GM10266 (cell line): Measurements from ENCODE around the gene MYH2.

Experiments used
- DNase-seq: peaks from one replicate; pipeline ENCODE4 v3.0.0; 2012; ENCODE audit errors: extremely low spot score
- CTCF ChIP-seq: IDR thresholded peaks from 2 replicates; pipeline ENCODE4 v1.5.1; 2012; ENCODE audit warnings: mild to moderate bottlenecking, low read depth; ENCODE audit not compliant: control insufficient read depth, insufficient read depth; ENCODE audit errors: missing control alignments

Gene MYH2

DNA sequence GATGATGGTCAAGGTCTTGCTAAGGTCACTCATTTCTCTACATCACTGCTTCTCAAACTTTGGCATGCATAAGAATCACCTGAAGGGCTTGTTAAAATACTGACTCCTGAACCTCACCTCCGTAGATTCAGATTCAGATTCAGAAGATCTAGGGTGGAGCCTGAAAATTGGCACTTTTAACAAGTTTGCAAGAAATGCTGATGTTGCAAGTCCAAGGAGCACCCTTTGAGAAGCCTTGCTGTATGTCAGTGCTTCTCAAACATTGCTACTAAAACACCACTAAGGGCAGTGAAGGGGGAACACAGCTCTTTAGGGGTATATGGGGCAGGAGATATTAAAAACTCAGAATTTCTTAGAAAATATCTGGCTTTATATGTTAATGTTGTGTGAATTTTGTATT lies 17.4 kb downstream of the MYH2 start:
- no peak for TF ChIP-seq CTCF
- DNase-seq: no peak

DNA sequence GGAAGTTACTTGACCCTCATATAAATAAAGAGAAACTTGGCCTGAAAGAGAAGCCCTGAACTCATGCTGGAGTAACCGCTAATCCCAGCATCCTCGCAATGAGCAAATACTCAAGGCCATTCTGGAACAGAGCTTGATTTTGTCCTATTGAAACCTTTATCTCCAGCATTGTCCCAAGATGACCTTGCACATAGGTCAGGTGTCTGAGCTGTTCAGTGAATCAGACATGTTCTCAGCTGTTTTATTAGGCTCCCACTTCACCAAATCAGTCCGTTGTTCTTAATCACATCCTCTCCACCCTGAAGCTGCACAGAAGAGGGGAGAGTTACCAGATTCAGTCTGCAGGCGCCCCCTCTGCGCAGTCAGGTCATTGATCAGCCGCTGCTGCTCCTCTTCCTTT lies 22.0 kb downstream of the MYH2 start:
- DNase-seq: no peak
- no peak for TF ChIP-seq CTCF

- no peak for TF ChIP-seq CTCF
- DNase-seq: no peak
Measured at GRCh38 chr17:10526517-10526916, 22.9 kb downstream of the MYH2 start.

DNA sequence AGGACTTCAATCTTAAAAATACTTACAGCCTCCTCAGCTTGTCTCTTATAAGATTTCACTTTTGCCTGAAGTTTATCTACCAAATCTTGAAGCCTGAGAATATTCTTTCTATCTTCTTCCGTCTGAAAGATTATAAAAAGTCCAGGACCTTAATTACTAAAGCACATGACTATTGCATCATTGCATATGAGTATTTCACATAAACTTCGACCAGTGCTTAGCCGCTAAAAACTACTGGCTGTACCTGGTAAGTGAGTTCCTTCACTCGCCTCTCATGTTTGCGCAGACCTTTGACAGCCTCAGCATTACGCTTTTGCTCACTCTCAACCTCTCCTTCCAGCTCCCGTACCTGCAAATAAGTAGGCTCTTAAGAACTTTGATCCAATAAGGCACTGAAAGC lies 26.4 kb downstream of the MYH2 start:
- no peak for TF ChIP-seq CTCF
- DNase-seq: no peak

DNA sequence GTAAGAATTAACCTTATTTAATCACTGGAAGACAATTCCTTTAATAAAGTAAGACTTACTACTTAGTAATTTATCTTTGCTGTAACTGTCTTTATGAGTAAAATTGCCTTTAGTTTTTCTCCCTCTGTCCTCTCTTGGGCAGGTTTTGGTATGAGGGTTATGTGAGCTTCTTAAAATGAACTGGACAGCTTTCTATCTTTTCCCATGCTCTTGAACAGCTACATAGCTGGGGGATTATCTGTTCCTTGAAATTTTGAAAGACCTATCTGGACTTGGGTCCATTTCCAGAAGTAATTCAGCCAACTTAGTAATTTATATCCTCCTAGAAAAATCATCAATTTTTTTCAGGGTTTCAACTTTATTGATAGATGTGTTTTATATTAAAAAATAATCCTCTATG lies 27.5 kb downstream of the MYH2 start:
- TF ChIP-seq CTCF: no peak

GRCh38 chr17:10518271-10519037 lies 31.0 kb downstream of the MYH2 start, which contains the start of gene MYH1:
Gene MYH1 (minus strand): TSS chr17:10518542. CDS start chr17:10516642, 1,900 bp downstream.
- no peak for TF ChIP-seq CTCF
- no peak for DNase-seq

More for the DNA sequence above, 27.5 kb downstream of the MYH2 start:
- DNase-seq: no peak

GRCh38 chr17:10516638-10517037 lies 32.8 kb downstream of the MYH2 start:
- DNase-seq: no peak
- no peak for TF ChIP-seq CTCF
